ENCODE measurements around the gene ERC1.
A peak's percentile ranks its signal among the peaks of the same experiment; 100 is the strongest.
"Not testable (repeated sequence)": the region's sequence is repeated elsewhere in the genome, so short reads cannot be mapped to it uniquely, and the experiment has no call there.

ERC1 gene

DNA sequence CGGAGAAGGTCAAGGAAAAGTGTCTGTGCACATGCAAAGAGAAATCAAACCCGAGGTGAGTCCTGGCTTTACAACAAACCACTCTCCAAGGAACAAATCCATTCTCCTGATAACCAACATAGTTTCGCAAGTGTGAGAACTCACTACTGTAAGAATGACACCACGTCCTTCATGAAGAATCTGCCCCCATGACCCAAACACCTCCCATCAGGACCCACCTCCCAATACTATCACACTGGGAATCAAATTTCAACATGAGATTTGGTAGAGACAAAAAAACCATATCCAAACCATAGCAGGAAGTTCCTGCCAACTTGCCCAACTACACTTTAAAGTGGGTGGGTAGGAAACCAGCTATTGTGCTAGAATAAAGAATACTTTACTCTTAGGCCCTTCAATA lies 2.4 kb upstream of the ERC1 start:
- DNase-seq, result no peak

DNA sequence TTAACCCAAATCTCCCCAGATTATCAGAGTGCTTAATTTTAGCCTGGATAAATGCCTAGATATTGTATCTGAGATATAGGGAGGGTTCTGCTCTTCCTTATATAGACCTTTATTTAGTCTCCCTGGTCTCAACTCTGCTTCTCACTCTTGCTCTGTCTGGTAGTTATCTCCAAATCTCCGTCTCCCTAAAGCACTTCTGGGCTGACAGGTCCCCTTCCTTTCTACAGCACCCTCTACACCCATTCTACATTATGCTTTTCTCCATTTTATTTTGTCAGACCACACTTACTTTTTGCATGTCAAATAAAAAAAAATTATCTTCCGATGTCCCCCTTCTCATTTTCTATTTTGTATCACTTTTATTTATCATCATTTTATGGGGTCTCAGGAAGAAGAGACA lies 2.0 kb upstream of the ERC1 start:
- no peak for DNase-seq

DNA sequence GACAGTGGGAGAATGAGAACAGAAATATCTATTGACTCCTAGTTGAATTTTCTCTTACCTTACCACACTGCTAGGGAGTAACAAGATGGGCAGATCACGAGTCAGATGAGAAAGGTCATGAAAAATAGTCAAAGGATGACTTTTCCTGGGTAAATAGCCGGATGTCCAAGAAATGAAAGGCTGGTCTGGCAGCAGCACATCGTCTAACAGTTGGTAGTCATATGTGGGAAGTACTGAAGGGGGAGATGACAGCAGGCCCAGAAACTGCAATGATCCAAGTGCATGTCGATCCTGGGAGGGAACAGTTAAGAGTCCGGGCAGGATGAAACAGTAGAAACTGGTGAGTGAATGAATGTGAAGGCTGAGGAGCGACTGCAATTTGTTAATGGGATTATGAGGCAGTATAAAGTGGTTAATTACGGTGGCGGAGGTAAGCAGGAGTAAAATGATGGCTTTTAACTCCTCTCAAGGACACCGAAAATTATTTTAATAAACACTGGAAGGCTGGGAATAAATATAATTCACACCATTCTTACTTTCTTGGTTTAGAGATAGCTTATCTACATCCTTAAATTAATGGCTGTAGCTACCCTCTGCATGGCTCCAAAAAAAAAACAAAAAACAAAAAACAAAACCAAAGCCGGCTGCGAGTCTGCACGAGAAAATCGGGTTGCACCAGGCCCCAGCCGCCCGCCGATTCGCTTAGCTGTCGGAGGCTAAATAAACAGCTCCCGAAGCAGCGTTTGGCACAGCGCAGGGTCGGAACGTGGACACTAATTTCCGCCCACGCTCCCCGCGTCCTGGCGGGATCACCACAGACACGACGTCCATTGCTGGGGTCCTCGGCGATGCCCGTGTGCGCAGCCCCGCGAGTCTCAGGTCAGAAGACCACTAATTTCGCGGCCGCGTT lies 1.0 kb upstream of the ERC1 start:
- peak; percentile 30 for DNase-seq

DNA sequence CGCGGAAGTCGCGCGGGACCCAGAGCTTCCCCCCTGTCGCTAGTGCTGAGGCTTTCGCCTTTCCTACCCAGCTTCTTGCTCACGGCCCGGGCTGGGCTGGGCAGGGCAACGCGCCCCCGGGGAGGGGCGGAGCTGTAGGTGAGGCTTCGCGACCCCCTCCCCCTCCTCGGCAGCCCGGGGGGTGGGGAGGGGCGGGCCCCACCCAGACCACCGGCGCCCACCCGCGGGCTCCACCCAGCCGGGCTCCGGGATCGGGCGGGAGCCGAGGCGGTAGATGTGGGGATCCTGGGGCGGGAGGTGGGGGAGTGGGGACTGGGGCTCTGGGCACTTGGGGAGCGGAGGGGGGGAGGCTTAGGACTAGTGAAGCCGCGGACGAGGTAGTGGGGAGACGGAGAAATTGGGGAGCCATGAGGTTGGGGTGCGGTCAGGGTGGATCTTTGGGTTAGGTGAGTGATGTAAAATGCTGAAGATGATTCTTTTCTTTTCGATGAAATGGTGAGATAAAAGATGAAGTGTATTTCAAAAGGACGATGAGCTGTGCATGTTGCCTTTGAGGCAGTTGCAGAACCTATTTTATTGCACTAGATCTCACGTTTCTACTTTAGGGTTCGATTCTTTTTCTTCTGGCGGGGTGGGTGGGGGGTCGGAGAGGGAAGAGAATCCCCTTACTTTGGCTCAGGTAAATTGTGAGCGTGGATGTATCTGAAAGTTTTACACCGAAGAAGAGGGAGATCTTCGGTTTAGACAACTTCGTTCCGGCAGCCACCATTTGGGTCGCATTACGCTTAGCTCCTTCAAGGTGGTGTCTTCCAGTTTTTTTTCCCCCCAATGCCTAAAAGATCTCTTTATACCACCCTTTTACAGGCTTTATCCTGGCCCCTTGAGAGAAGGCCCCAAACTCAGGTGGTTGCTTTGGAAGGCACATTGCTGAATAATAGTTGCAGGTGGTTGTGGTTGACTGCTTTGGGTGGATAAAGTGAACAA lies 619 bp downstream of the ERC1 start:
- DNase-seq, result peak; percentile 54

DNA sequence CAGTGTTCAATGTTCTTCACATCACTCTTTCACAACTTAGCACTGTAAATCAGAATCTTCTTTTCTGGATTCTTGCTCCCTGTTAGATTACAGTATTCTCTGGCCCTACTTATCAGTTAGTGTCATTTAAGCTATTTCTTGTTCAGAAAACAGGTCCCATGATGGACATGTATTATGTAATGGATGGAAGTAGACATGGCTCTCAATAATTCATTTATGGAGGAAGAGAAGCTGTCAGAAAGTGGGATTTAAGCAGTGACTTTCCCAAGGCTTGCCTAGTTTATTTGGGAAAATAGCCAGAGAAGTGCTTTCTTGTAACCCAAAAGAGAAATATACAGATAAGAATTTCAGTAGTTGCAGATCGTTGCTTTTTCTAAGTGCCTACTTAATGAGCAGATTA lies 1.6 kb downstream of the ERC1 start:
- no peak for DNase-seq

DNA sequence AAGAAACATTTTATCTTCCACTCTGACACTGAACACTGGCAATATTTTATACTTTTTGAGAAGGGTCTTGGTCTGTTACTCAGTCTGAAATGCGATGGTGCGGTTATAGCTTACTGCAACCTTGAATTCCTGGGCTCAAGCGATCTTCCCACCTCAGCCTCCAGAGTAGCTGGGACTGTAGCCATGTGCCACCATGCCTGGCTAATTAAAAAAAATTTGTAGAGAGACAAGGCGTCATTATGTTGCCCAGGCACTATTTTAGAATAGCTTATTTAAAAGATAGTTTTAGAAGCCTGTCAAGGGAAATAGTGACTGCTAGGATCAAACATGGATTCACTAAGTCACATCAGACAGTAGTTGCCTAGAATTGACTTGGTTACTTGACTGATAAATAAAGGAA lies 5.9 kb downstream of the ERC1 start:
- no peak for DNase-seq

DNA sequence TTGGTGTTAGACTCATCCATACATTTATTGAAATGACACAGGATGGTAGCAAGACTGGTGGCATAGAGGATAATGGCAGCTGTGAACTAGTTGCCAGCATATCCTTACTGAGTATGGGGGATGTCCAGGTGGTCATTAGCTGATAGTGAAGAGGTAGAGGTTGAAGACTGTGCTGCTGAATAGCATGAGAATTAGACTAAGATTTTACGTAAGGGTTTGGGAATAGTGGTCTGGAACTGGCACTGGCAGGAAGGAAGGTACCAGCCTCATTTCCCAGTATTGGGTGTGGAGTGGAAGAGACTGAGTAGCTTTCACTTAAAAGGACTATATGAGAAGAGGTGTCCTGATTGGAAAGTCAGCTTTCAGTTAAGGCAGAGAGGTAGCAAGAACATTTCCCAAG lies 6.5 kb downstream of the ERC1 start:
- no peak for DNase-seq

DNA sequence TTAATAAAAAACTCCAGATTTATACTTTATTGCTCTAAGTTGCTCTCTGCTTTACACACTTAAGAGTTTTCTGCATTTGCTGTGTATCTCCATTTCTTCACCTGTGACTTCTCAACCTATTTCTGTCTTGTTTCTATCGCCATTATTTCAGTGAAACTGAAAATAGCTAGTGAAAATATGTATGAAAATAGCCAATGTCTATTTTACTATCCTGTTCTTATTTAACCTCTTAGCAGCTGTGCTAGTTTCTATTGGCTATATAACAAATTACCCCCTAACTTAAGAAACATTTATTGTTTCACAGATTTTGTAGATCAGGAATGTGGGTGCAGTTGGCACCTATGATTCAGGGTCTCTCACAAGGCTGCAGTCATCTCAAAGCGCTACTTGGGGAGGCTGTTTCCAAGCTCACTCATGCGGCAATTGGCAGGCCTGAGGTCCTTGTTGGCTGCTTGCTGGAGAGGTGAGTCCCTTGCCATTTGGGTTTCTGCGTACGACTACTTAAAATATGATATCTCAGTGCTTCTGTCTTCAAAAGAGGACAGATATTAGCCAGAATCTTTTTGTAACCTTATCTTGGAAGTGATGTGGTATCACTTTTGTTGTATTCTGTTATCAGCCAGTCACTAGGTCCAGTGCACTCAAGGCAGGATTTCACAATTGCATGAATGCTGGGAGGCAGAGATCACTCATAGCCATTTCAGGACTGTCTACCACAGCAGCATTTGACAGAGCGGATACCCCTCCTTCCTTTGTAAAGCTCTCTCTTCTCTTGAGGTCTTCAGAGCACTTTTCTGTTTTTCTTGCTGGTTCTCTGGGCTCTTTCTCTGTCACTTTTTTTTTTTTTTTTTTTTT lies 7.2 kb downstream of the ERC1 start:
- no peak for DNase-seq

DNA sequence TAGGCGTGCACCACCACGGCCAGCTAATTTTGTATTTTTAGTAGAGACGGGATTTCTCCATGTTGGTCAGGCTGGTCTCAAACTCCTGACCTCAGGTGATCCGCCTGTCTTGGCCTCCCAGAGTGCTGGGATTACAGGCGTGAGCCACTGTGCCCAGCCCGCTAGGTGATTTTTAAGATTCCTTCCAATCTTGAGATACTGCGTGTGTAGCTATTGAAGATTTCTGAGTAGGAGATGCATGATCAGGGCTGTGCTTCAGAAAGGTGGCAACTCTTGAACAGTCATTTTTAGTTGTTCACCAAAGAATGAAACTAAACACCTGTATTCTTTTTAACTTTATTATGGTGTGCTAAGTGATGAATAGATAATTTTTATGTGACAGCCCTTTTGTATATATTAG lies 8.7 kb downstream of the ERC1 start:
- DNase-seq, result not testable (repeated sequence)

DNA sequence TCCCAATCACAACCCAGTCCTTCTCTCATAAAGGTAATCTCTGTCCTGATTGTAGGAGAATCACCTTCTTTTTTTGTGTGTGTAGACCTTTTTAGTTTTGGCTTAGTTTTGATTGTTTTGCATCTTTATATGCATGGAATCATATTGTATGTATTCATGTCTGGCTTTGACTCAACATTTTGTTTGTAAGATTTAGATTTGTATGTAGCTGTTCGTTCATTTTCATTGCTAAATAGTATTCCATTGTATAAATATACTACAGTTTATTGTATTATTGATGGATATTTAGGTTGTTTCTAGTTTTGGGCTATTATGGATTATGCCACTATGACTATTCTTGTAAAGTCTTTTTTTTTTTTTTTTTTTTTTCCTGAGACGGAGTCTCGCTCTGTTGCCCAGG lies 10.5 kb downstream of the ERC1 start:
- no peak for DNase-seq

DNA sequence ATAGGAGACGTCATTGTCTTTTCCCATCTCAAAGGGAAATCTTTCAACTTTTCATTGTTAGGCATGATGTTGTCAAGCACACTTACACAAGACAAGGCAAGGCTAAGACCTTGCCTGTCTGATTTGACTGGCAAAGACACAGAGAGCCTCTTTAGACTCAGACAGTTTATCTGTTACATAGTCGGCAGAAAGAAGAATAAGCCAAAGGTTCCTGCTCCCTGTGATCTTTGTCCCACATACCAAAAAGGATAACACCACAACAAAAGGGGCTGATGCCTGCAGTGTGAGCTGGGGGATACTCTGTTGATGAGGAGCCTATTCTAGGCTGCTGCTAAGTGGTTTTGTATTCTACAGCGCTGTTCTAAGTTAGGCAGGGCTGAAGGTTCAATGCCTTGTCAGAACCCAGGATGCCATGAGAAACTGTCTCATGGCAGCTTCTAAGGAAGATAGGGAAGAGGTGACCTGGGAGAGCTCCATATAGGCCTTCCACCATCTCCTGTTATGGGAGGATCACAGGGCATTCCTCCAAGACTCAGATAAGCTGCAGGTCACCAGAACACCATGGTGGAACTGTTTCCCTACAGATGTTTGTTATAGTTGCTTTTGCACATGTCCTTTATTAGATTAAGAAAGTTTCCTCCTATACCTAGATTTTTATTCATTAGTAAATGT lies 12.7 kb downstream of the ERC1 start:
- DNase-seq, result no peak

DNA sequence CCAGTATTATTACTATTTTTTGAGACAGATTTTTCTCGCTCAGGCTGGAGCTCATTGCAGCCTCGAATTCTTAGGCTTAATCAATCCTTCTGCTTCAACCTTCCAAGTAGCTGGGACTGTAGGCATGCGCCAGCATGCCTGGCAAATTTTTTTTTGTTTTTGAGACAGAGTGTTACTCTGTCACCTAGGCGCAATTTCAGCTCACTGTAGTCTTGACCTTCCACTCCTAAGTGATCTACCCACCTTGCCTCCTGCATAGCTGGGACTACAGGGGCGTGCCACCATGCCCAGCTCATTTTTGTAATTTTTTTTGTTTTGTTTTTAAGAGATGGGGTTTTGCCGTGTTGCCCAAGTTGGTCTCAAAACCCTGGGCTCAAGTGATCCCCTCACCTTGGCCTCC lies 15.2 kb downstream of the ERC1 start:
- no peak for DNase-seq

DNA sequence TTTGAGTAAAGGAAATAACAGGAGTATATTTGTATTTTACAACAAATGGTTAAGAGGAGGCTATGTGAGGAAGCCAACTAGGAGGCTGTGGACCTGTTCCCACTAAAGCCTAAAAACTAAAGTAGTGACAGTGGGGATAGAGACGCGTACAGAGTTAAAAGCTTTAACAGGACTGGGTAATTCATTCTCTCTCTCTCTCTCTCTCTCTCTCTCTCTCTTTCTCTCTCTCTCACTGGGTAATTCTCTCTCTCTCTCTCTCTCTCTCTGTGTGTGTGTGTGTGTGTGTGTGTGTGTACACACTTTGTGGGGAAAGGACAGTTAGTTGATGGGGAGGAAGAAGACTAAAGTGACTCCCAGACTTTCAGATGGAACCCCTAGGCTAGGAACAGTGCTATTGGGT lies 16.3 kb downstream of the ERC1 start:
- DNase-seq, result no peak

DNA sequence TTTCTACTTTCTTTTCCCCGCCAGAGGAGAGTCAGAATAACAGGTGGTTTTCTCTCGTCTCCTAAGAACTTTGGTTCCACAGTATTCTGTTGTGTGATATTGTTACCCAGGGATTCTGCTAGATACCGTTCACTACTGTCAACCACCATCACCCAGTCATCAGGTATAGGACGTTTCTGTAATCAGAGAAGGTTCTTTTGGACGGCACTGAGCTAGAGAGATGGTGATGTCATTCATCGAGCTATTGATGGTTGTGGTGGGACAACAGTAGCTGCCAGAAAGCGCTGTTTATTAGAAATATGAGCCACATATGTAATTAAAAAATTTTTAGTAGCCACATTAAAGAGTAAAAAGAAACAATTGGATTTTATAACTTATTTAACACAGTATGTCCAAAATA lies 17.0 kb downstream of the ERC1 start:
- DNase-seq, result no peak

DNA sequence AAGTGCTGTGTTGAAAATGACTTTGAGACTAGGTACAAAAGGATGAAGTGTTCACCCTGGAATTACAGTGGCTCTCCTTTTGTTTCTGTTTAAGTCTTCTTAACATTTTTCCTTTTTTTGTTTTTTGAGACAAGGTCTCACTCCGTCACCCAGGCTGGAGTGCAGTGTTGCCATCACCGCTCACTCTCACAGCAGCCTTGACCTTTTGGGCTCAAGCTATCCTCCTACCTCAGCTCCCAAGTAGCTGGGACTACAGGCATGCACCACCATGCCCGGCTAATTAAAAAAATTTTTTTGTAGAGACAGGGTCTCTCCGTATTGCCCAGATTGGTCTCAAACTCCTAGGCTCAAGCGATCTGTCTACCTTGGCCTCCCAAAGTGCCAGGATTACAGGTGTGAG lies 20.1 kb downstream of the ERC1 start:
- DNase-seq, result no peak

DNA sequence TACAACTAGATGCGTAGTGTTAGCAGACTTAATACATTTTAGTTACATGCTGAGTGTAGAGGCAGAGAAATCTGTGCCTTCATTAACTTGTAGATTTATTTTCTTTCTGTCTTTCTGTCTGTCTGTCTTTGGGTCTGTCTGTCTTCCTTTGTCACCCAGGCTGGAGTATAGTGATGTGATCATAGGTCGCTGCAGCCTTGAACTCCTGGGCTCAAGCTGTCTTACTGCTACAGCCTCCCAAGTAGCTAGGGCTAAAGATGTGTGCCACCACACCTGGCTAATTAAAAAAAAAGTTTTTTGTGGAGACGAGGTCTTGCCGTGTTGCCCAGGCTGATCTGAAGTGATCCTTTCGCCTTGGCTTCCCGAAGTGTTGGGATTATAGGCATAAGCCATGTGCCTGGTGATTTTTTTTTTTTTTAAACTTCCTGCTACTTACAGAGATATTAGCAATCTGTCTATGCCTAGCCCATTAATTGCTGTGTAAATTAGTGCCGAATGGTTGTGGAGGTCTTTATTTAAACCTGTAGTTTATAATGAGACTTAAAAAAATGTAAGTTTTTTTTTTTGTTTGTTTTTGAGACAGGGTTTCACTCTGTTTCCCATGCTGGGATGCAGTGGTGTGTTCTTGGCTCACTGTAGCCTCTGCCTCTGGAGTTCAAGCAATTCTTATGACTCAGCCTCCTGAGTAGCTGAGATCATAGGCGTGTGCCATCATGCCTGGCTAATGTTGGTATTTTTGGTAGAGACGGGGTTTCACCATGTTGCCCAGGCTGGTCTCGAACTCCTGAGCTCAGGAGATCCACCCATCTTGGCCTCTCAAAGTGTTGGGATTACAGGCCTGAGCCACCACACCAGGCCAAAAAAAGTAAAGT lies 22.8 kb downstream of the ERC1 start:
- no peak for DNase-seq

DNA sequence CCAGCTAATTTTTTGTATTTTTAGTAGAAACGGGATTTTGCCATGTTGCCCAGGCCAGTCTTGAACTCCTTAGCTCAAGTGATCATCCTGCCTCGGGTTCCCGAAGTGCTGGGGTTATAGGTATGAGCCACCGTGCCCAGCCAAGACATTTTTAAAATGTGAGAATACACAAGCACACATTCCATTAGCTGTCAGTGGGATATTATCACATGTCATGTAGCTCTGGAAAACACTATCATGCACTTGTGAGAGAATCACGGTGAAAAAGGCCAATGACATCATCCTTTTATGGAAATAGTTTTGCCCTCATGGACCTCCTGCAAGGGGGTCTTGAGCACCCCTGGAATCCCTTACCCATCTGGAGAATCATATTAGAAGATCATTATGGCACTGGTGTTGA lies 28.3 kb downstream of the ERC1 start:
- no peak for DNase-seq

DNA sequence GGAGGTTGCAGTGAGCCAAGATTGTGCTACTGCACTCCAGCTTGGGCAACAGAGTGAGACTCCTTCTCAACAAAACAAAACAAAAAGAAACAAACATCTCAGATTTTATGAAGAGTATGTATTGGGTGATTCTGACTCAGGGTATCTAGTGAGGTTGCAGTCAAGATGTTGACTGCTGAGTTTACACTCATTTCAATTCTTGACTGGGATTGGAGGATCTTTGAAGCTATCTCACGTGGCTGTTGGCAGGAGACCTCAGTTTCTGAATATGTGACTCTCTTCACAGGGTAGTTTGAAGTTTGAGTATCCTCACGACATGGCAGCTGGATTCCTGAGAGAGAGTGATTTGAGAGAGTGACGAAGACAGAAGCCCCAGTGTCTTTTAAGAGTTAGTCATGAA lies 29.4 kb downstream of the ERC1 start:
- no peak for DNase-seq

DNA sequence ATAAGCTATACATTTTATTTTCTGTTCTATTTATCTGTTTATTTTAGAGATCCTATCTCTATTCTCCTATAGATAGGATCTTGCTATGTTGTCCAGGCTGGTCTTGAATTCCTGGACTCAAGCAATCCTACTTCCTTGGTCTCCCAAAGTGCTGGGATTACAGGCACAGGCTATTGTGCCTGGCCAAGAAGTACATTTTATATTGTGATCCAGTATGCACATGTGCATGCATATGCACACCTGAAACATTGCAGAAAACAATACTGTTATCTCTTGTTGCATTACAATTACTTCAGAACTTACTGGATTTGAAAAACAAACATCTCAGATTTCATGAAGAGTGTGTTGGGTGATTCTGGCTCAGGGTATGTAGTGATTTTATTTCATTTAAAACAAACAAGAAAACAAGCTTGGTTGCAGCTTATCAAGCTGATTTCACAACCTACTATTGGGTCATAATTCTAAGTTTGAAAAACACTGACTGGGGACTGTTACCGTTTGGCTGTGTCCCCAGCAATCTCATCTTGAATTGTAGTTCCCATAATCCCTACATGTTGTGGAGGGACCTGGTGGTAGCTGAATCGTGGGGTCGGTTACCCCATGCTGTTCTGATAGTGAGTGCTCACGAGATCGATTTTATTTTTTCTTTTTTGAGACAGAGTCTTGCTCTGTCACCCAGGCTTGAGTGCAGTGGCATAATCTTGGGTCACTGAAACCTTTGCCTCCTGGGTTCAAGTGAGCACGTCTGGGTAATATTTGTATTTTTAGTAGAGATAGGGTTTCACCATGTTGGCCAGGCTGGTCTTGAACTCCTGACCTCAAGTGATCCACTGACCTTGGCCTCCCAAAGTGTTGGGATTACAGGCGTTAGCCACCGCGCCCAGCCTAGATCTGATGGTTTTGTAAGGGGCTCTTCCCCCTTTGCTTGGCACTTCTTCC lies 31.3 kb downstream of the ERC1 start:
- DNase-seq, result no peak

DNA sequence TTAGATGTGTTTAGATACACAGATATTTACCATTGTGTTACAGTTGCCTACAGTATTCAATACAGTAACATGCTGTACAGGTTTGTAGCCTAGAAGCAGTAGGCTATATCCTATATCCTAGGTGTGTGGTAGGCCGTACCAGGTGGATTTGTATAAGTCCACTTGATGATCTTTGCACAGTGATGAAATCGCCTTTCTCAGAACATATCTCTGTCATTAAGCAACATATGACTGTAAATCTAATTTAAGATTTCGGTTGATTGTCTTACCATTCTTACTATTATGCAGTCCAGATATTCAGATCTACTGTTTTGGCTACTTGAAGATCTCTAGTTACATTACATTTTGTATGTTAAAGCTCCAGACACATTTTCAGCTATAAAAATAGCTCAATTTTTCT lies 39.8 kb downstream of the ERC1 start:
- no peak for DNase-seq
